ENCODE results near the gene PLEKHA5.

- TF ChIP-seq CTCF (IDR thresholded peaks at IDR 0.05) (no peak), POLR2AphosphoS5 (IDR thresholded peaks at IDR 0.05; ENCODE audit: low read depth, low read length) (no peak), SIN3A (IDR thresholded peaks at IDR 0.05; ENCODE audit: borderline replicate concordance, insufficient read depth, low read depth, low read length) (no peak), REST (IDR thresholded peaks at IDR 0.05; ENCODE audit: insufficient read depth in 1 of 2, low read depth in 2 of 2, low read length in 1 of 2) (no peak)
Measured at GRCh38 chr12:19105463-19105862, 24.1 kb upstream of the PLEKHA5 start.
